GM18499 (cell line): ENCODE measurements around the gene ZNF428.
"Not testable (repeated sequence)": the region's sequence is repeated elsewhere in the genome, so short reads cannot be mapped to it uniquely, and the experiment has no call there.

Experiments
- ATAC-seq: cut with Tn5 transposase; IDR thresholded peaks from one replicate; pipeline ENCODE4 v1.9.1; 2021; ENCODE audit warnings: moderate number of reproducible peaks; ENCODE audit not compliant: insufficient read depth, unreplicated experiment

ZNF428 gene

GRCh38 chr19:43640424-43640757 lies 21.0 kb upstream of the ZNF428 start:
- ATAC-seq: no peak

DNA sequence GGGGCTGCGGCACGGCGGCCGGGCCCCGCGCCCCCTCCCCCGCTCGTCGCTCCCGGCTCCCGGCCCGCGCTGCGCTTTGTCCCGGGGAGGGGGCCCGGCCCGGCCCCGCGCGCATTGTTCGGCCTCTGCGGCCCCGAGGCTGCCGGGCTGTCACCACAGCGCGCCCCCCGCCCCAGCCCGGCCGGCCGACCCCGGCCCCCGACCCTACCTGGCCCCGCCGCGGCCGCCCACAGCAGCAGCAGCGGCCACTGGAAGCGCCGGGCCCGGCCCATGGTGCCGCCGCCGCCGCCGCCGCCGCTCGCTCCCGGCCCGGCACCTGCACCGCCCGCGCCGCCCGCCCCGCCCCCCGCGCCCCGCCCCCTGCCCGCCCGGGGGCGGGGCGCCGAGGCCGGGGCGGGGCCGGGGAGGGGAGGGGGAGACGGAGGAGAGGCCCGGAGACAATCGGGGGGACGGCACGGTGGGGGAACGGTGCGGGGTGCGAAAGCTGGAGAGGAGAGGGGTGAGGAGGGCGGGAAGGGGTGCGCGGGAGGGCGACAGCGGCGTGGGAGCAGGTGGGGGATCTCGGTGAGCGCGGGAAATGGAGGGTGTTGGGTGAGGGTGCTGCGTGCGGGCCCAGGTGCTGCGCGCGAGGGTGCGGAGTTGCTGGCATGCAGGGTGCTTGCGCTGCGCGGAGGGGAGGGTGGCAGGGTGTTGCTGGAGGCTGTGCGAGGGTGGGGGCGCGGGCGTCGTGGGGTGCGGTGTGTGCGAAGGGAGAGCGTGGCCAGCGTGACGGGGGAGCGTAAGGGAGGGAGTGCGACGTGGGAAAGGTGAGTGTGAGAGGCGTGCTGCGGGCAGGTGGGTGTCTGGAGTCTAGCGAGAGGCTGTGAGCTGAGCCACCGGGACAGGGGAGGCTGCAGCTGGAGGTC lies 20.3 kb upstream of the ZNF428 start, which contains the start of gene CADM4:
Gene CADM4 (minus strand): TSS at position 332 of the 905 bp plus-strand sequence. CDS start 60 bp downstream, at position 272.
- no peak for ATAC-seq

GRCh38 chr19:43638995-43639518 lies 19.6 kb upstream of the ZNF428 start:
- ATAC-seq: no peak

DNA sequence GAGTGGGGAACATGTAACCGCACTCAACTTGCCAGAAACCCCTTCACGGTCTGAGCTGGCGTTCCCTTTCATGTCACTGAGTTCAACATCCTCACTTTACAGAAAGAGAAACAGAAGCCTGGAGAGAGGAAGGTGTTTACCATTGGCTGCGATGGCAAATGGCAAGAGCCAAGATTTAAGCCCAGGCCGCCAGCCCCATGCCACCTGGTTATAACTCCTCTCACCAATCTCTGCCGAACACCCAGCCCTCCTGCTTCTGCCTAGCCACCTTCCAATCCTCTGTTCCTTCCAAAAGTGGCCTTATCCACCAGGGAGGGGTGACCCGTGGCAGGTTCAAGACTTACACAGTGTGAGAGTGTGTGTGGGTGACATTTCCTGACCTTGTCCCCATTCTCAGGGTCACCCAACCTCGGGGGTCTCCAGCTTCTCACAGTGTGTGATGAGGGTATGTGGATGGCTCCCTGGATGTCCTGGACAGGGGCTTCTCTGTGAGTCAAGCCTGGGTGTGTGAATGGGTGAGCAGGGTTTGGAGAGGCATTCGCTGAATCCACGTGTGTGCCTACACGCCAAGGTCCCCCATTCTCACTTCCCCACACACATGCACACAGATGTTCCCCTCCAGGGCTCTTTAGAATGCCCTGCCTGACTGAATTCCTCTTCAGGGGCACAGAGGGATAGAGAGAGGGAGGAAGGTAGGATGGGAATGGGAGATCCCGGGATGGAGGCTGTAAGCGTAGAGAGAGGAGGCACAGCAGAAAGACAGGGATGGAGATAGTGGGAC lies 19.0 kb upstream of the ZNF428 start:
- no peak for ATAC-seq

DNA sequence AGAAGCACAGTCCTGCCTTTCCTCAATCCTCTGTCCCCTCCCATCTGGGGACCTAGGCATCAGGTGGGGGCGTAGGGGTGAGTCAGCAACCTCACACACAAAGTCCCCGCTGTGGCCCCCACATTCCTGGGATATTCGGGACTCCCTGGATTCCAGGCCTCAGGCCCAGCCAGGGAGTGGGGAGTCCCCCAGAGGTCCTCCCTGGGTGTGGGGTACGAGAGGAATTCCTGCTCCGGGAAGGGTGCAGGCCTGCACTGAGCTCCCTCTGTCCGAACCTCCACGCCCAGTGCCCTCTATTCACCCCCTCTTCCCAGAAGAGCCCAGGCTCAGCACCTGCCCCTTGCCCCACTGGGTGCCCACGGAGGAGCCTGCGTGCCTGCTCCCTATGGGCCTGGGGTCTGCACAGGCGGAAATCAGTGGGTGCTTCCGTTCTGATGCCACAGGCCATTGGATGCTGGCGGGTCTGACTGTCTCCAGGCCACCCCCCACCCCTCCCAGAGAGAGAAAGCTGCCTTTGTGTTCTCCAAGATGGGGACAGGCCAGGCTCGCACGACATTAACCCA lies 16.8 kb upstream of the ZNF428 start:
- ATAC-seq: no peak

- not testable (repeated sequence) for ATAC-seq
Observed at GRCh38 chr19:43635561-43635940, 16.1 kb upstream of the ZNF428 start.

DNA sequence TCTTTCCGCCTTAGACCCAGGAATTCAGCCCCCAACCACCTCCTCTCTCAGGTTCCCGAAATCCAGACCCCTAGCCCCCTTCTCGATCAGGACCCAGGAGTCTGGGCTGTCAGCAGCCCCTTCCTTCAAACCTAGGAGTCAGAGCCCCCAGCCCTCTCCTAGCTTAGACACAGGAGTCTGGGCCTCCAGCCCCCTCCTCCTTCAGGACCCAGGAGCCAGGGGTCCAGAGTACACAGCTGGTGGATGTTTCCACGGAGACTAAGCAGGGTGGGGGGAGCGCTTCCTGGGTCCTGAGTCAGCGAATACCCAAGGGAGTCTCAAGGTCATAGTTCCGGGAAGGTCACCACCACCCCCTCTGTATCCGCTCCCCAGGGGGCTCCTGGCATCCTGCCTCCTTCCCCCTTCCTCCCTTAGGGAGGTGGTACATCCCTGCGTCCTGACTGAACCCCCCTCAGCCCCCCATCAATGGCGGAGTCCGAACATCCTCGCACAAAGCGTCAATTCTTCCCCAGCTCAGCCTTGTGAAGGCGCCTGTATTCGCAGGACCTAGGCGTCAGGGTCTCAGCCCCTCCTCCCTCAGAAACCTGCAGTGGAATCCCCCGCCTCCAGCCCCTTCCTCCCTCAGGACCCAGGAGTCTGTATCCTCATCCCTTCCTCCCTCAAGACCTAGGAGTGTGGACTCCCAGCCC lies 15.6 kb upstream of the ZNF428 start:
- ATAC-seq: no peak

DNA sequence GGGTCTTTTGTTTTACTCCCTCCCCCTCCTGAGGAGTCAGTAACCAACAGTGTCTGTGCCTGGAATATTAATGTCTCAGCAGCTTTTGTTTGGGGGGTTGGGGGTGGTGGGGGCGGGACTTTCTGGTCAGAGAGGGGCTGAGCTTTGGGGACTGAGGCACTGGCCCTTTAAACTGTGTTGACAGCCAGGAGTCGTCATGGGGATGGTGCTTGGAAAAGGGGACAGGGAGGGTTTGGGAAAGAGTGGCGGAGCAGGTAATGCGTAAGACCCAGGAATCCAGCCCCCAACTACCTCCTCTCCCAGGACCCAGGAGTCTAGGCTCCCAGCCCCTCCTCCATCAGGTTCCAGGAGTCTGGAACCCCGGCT lies 15.1 kb upstream of the ZNF428 start:
- no peak for ATAC-seq

- ATAC-seq: no peak
Observed at GRCh38 chr19:43634068-43634467, 14.6 kb upstream of the ZNF428 start.

GRCh38 chr19:43633520-43633919 lies 14.1 kb upstream of the ZNF428 start:
- ATAC-seq: no peak

DNA sequence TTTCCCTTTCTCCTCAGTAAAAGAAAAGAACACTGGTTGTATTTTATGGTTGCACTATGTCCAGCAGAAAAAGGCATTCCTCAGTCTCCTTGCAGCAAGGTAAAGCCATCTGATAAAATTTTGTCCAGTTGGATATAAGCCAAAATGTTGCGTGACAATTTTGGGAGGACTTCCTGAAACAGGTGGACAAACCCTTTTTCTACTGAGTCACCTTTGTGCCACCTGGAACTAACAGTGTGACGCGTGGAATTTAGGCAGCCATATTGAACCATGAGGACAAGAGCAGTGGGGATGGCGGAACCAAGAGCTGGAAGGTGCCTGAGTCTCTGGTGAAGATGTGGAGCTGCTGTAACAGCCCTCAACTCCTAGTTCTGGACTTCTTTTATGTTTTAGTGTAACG lies 12.1 kb upstream of the ZNF428 start:
- ATAC-seq: no peak

DNA sequence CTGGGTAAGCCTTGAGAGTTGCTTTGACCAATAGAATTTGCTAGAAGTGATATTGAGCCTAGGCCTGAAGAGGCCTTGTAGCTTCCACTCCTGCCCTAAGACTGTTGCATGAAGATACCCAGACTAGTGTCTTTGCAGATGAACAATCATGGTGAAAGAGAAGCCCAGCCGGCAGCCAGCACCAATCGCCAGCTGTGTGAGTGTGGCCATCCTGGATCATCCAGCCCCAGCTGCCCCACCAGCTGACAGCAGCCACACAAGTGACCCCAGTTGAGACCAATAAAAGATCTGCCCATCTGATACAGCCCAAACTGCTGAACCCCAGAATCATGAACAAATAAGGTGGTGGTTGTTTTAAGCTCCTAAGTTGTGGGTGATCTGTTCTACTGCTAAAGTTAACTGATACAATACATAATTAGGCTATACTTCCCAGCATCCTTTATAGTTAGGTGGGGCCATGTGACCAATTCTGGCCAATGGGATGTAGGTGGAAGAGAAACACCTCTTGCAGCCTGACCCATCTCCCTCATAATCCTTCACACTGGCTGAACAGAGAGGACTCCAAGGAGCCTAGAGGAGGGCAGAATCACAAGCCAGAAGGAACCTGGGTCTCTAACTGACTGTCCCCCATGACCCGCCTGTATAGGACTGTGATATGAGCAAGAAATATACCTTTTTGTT lies 9.4 kb upstream of the ZNF428 start:
- no peak for ATAC-seq

DNA sequence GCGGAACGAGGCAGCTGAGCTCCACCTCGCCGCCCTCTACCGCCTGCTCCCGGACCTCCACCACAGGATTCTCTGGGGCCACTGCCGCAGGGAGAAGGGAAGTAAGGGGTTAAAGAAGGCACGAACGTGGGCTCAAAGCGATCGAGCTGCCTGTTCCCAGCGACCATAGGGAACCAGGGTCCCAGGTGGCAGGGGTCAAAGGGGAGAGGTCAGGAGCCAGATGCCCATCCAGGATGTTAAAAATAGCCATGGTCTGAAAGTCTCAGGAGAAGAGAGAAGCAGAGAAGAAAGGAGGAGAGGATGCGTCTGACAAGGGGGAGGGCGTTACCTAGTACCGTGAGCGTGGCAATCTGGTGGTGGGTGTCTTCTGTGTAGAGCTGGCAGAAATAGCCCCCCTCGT lies 7.4 kb upstream of the ZNF428 start:
- ATAC-seq: no peak

- ATAC-seq: no peak
Observed at GRCh38 chr19:43625918-43626579, 6.6 kb upstream of the ZNF428 start.

DNA sequence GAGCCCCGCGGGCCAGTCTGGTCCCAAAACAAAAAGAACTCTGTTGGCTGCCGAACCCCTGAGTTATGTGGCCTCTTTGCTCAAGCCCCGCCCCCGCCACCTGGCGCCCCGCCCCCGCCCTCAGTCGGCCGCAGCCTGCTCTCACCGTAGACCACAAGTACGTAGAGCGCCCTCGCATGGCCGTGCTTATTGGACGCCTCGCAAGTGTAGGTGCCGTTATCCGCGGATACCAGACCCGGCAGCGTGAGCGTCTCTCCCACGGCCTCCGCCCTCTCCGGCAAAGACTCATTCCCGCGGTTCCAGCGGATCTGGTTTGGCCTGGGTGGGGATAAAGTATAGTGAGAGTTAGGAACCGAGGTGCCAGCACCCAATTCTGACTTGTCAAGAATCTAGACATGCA lies 5.5 kb upstream of the ZNF428 start:
- ATAC-seq: no peak

- no peak for ATAC-seq
Observed at GRCh38 chr19:43623889-43624670, 4.7 kb upstream of the ZNF428 start.

DNA sequence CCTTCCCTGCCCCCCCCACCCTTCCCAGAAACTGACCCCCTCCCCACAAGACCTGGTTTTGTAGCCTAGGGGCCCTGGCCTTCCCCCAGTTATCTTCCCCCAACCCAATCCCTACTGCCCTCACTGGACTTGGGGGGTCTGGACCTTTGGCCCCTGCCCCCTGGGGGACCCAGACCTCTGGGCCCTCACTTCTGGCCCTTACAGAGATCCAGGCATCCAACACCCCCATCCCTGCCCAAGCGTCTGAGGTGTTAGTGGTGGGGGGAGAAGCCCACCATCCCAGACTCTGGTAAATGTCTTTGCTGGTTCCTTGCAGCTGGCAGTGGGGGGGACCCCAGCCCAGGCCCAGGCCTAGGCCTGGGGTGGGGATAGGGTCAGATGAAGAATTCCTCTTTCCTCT lies 3.5 kb upstream of the ZNF428 start:
- no peak for ATAC-seq

- no peak for ATAC-seq
Observed at GRCh38 chr19:43622070-43622469, 2.6 kb upstream of the ZNF428 start.
